ENCODE measurements around the gene MBD3.

MBD3 gene

GRCh38 chr19:1579222-1579621 lies 13.4 kb downstream of the MBD3 start:
- Histone ChIP-seq H3K27ac (ENCODE audit: low read length) (no peak overlapping the region), H3K36me3 (ENCODE audit: control insufficient read depth in 2 of 2, insufficient read depth in 2 of 2, low read length in 2 of 2) (peaks cover 12 to 41% of the 10 kb centered on the region in 2 donors), H3K27me3 (ENCODE audit: control insufficient read depth in 1 of 2, insufficient read depth in 2 of 2, low read length in 2 of 2) (no peaks in the 10 kb centered on the region), H3K4me3 (ENCODE audit: low read length in 2 of 2) (no peak overlapping the region), H3K4me1 (ENCODE audit: control insufficient read depth, insufficient read depth, low read length) (no peaks in the 10 kb centered on the region), H3K9ac (ENCODE audit: low read length in 2 of 2) (no peak overlapping the region), H3K9me3 (ENCODE audit: control insufficient read depth in 2 of 2, low read length in 2 of 2) (no peaks in the 10 kb centered on the region)

GRCh38 chr19:1577929-1578618 lies 14.6 kb downstream of the MBD3 start:
- H3K27ac ChIP-seq (ENCODE audit: low read length): no peak overlapping the region
- H3K4me3 ChIP-seq (ENCODE audit: low read length in 2 of 2): no peak overlapping the region
- no peaks in the 10 kb centered on the region for H3K4me1 ChIP-seq (ENCODE audit: control insufficient read depth, insufficient read depth, low read length)
- no peaks in the 10 kb centered on the region for H3K27me3 ChIP-seq (ENCODE audit: control insufficient read depth in 1 of 2, insufficient read depth in 2 of 2, low read length in 2 of 2)
- H3K36me3 ChIP-seq (ENCODE audit: control insufficient read depth in 2 of 2, insufficient read depth in 2 of 2, low read length in 2 of 2): peaks cover 12 to 34% of the 10 kb centered on the region in 2 donors
- H3K9me3 ChIP-seq (ENCODE audit: control insufficient read depth in 2 of 2, low read length in 2 of 2): no peaks in the 10 kb centered on the region
- no peak overlapping the region for H3K9ac ChIP-seq (ENCODE audit: low read length in 2 of 2)

- Histone ChIP-seq H3K4me1 (ENCODE audit: control insufficient read depth, insufficient read depth, low read length) (no peaks in the 10 kb centered on the region), H3K4me3 (ENCODE audit: low read length in 2 of 2) (no peak overlapping the region), H3K27me3 (ENCODE audit: control insufficient read depth in 1 of 2, insufficient read depth in 2 of 2, low read length in 2 of 2) (no peaks in the 10 kb centered on the region), H3K36me3 (ENCODE audit: control insufficient read depth in 2 of 2, insufficient read depth in 2 of 2, low read length in 2 of 2) (peaks cover 12 to 30% of the 10 kb centered on the region in 2 donors), H3K9ac (ENCODE audit: low read length in 2 of 2) (no peak overlapping the region), H3K27ac (ENCODE audit: low read length) (no peak overlapping the region), H3K9me3 (ENCODE audit: control insufficient read depth in 2 of 2, low read length in 2 of 2) (no peaks in the 10 kb centered on the region)
These were observed 15.4 kb downstream of the MBD3 start for GRCh38 chr19:1577090-1577928.

GRCh38 chr19:1576242-1577089 lies 16.2 kb downstream of the MBD3 start:
- H3K27me3 ChIP-seq (ENCODE audit: control insufficient read depth in 1 of 2, insufficient read depth in 2 of 2, low read length in 2 of 2): no peaks in the 10 kb centered on the region
- peaks cover 11 to 27% of the 10 kb centered on the region in 2 donors for H3K36me3 ChIP-seq (ENCODE audit: control insufficient read depth in 2 of 2, insufficient read depth in 2 of 2, low read length in 2 of 2)
- H3K4me3 ChIP-seq (ENCODE audit: low read length in 2 of 2): no peak overlapping the region
- no peak overlapping the region for H3K9ac ChIP-seq (ENCODE audit: low read length in 2 of 2)
- no peaks in the 10 kb centered on the region for H3K9me3 ChIP-seq (ENCODE audit: control insufficient read depth in 2 of 2, low read length in 2 of 2)
- no peak overlapping the region for H3K27ac ChIP-seq (ENCODE audit: low read length)
- no peaks in the 10 kb centered on the region for H3K4me1 ChIP-seq (ENCODE audit: control insufficient read depth, insufficient read depth, low read length)

- Histone ChIP-seq H3K9ac (ENCODE audit: low read length in 2 of 2) (no peak overlapping the region), H3K4me3 (ENCODE audit: low read length in 2 of 2) (no peak overlapping the region), H3K9me3 (ENCODE audit: control insufficient read depth in 2 of 2, low read length in 2 of 2) (no peaks in the 10 kb centered on the region), H3K27ac (ENCODE audit: low read length) (no peak overlapping the region), H3K4me1 (ENCODE audit: control insufficient read depth, insufficient read depth, low read length) (no peaks in the 10 kb centered on the region), H3K27me3 (ENCODE audit: control insufficient read depth in 1 of 2, insufficient read depth in 2 of 2, low read length in 2 of 2) (no peaks in the 10 kb centered on the region), H3K36me3 (ENCODE audit: control insufficient read depth in 2 of 2, insufficient read depth in 2 of 2, low read length in 2 of 2) (peaks cover 4 to 18% of the 10 kb centered on the region in 2 donors)
These were observed 17.1 kb downstream of the MBD3 start for GRCh38 chr19:1575323-1576241.

GRCh38 chr19:1574354-1575136 lies 18.1 kb downstream of the MBD3 start:
- Histone ChIP-seq H3K9ac (ENCODE audit: low read length in 2 of 2) (no peak overlapping the region), H3K4me3 (ENCODE audit: low read length in 2 of 2) (no peak overlapping the region), H3K4me1 (ENCODE audit: control insufficient read depth, insufficient read depth, low read length) (no peaks in the 10 kb centered on the region)

GRCh38 chr19:1572795-1573194 lies 19.9 kb downstream of the MBD3 start:
- H3K27ac ChIP-seq (ENCODE audit: low read length): no peak overlapping the region
- H3K4me3 ChIP-seq (ENCODE audit: low read length in 2 of 2): no peak overlapping the region
- peaks cover 0 to 5% of the 10 kb centered on the region in 2 donors for H3K36me3 ChIP-seq (ENCODE audit: control insufficient read depth in 2 of 2, insufficient read depth in 2 of 2, low read length in 2 of 2)
- H3K9ac ChIP-seq (ENCODE audit: low read length in 2 of 2): no peak overlapping the region
- H3K9me3 ChIP-seq (ENCODE audit: control insufficient read depth in 2 of 2, low read length in 2 of 2): no peaks in the 10 kb centered on the region
- H3K27me3 ChIP-seq (ENCODE audit: control insufficient read depth in 1 of 2, insufficient read depth in 2 of 2, low read length in 2 of 2): no peaks in the 10 kb centered on the region
- peaks cover 5% of the 10 kb centered on the region for H3K4me1 ChIP-seq (ENCODE audit: control insufficient read depth, insufficient read depth, low read length)

More at GRCh38 chr19:1574354-1575136, 18.1 kb downstream of the MBD3 start:
- peaks cover 0 to 10% of the 10 kb centered on the region in 2 donors for H3K36me3 ChIP-seq (ENCODE audit: control insufficient read depth in 2 of 2, insufficient read depth in 2 of 2, low read length in 2 of 2)
- H3K27me3 ChIP-seq (ENCODE audit: control insufficient read depth in 1 of 2, insufficient read depth in 2 of 2, low read length in 2 of 2): no peaks in the 10 kb centered on the region
- no peak overlapping the region for H3K27ac ChIP-seq (ENCODE audit: low read length)
- no peaks in the 10 kb centered on the region for H3K9me3 ChIP-seq (ENCODE audit: control insufficient read depth in 2 of 2, low read length in 2 of 2)

GRCh38 chr19:1571358-1571757 lies 21.3 kb downstream of the MBD3 start:
- peaks cover 5% of the 10 kb centered on the region for H3K4me1 ChIP-seq (ENCODE audit: control insufficient read depth, insufficient read depth, low read length)
- H3K9me3 ChIP-seq (ENCODE audit: control insufficient read depth in 2 of 2, low read length in 2 of 2): no peaks in the 10 kb centered on the region
- H3K9ac ChIP-seq (ENCODE audit: low read length in 2 of 2): no peak overlapping the region
- H3K27me3 ChIP-seq (ENCODE audit: control insufficient read depth in 1 of 2, insufficient read depth in 2 of 2, low read length in 2 of 2): no peaks in the 10 kb centered on the region
- H3K36me3 ChIP-seq (ENCODE audit: control insufficient read depth in 2 of 2, insufficient read depth in 2 of 2, low read length in 2 of 2): no peaks in the 10 kb centered on the region
- H3K4me3 ChIP-seq (ENCODE audit: low read length in 2 of 2): no peak overlapping the region
- no peak overlapping the region for H3K27ac ChIP-seq (ENCODE audit: low read length)

- H3K4me1 ChIP-seq (ENCODE audit: control insufficient read depth, insufficient read depth, low read length): peaks cover 8% of the 10 kb centered on the region
- H3K36me3 ChIP-seq (ENCODE audit: control insufficient read depth in 2 of 2, insufficient read depth in 2 of 2, low read length in 2 of 2): no peaks in the 10 kb centered on the region
- H3K4me3 ChIP-seq (ENCODE audit: low read length in 2 of 2): no peak overlapping the region
- H3K9me3 ChIP-seq (ENCODE audit: control insufficient read depth in 2 of 2, low read length in 2 of 2): no peaks in the 10 kb centered on the region
- no peak overlapping the region for H3K9ac ChIP-seq (ENCODE audit: low read length in 2 of 2)
- H3K27me3 ChIP-seq (ENCODE audit: control insufficient read depth in 1 of 2, insufficient read depth in 2 of 2, low read length in 2 of 2): no peaks in the 10 kb centered on the region
- no peak overlapping the region for H3K27ac ChIP-seq (ENCODE audit: low read length)
These were observed 21.8 kb downstream of the MBD3 start for GRCh38 chr19:1570836-1571235.
